HG03520 (cell line): Measurements from ENCODE around the gene RD3L.
"Not testable (repeated sequence)": the region's sequence is repeated elsewhere in the genome, so short reads cannot be mapped to it uniquely, and the experiment has no call there.

Experiments
- ATAC-seq: cut with Tn5 transposase; IDR thresholded peaks from one replicate; pipeline ENCODE4 v1.9.1; 2021; ENCODE audit warnings: mild to moderate bottlenecking, moderate library complexity; ENCODE audit not compliant: unreplicated experiment

Gene RD3L

GRCh38 chr14:103941973-103942736 lies at the start of gene RD3L:
Gene RD3L, minus strand, starts transcription at chr14:103942529. Its CDS starts 834 bp downstream, at chr14:103941695.
- ATAC-seq: no peak

- no peak for ATAC-seq
Observed at GRCh38 chr14:103989964-103990363, 47.6 kb upstream of the RD3L start.

GRCh38 chr14:103989034-103989433 lies 46.7 kb upstream of the RD3L start:
- ATAC-seq: no peak

- no peak for ATAC-seq
Observed at GRCh38 chr14:103984196-103984595, 41.9 kb upstream of the RD3L start.

- ATAC-seq: not testable (repeated sequence)
Observed at GRCh38 chr14:103980623-103981238, 38.4 kb upstream of the RD3L start.

GRCh38 chr14:103974575-103974974 lies 32.2 kb upstream of the RD3L start:
- no peak for ATAC-seq

- no peak for ATAC-seq
Observed at GRCh38 chr14:103973354-103973753, 31.0 kb upstream of the RD3L start.

- ATAC-seq: no peak
Observed at GRCh38 chr14:103969961-103970360, 27.6 kb upstream of the RD3L start.

- no peak for ATAC-seq
Observed at GRCh38 chr14:103966631-103967030, 24.3 kb upstream of the RD3L start.

- no peak for ATAC-seq
Observed at GRCh38 chr14:103961928-103962578, 19.7 kb upstream of the RD3L start.

GRCh38 chr14:103960457-103961055 lies 18.2 kb upstream of the RD3L start:
- no peak for ATAC-seq

- ATAC-seq: no peak
Observed at GRCh38 chr14:103949131-103949790, 6.9 kb upstream of the RD3L start.

GRCh38 chr14:103948442-103948841 lies 6.1 kb upstream of the RD3L start:
- ATAC-seq: no peak

- ATAC-seq: no peak
Observed at GRCh38 chr14:103946975-103947374, 4.6 kb upstream of the RD3L start.

GRCh38 chr14:103943673-103944072 lies 1.3 kb upstream of the RD3L start:
- no peak for ATAC-seq

- no peak for ATAC-seq
Observed at GRCh38 chr14:103941462-103941861, 867 bp downstream of the RD3L start.

GRCh38 chr14:103935102-103935501 lies 7.2 kb downstream of the RD3L start:
- no peak for ATAC-seq

GRCh38 chr14:103932791-103933490 lies 9.4 kb downstream of the RD3L start:
- no peak for ATAC-seq

GRCh38 chr14:103931422-103931821 lies 10.9 kb downstream of the RD3L start:
- ATAC-seq: no peak

GRCh38 chr14:103930051-103930604 lies 12.2 kb downstream of the RD3L start:
- ATAC-seq: no peak
